SH-SY5Y (cell line): ENCODE data around the gene TYW3.

ENCODE experiments used
- GATA2 ChIP-seq: IDR thresholded peaks from 2 replicates; pipeline ENCODE4 v1.6.1; 2011; ENCODE audit warnings: mild to moderate bottlenecking, low read depth, low read length
- GATA3 ChIP-seq: IDR thresholded peaks from 2 replicates; pipeline ENCODE4 v1.6.1; 2011; ENCODE audit warnings: low read depth, mild to moderate bottlenecking, low read length, moderate library complexity

DNA sequence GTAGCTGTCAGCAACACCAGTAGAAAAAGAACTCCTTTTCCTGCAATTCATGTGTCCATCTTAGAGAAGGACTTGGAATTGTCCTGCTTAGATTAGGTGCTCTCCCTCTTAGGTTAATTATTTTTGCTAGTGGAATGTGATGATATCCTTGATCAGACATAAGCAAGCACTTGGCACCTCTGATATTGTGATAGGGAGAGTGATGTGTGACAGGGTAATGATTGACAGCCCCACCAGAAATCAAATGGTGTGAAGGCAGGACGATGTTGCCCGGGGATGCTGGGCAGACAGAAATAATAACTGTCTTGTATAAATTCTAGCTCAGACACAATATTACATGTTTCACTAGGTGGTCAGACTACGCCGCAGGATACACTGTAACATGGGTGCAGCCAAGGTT is 4.4 kb downstream of the TYW3 start:
- TF ChIP-seq GATA2: no peak
- TF ChIP-seq GATA3: no peak
